Uterus (tissue), 2 donors: Measurements from ENCODE around the gene TBC1D22B.

Source experiments
- CTCF ChIP-seq, 4 experiments: fragments of 200-600 bp in 2 of 4; fragments of 450-650 bp in 2 of 4; sonication (generic) in 2 of 4; IDR thresholded peaks; one replicate each; pipeline ENCODE4 v1.5.1; 2016 to 2019; ENCODE audit warnings: antibody characterized with exemption in 4 of 4, mild to moderate bottlenecking in 2 of 4, moderate library complexity in 1 of 4
- POLR2A ChIP-seq, 2 donors: fragments of 450-650 bp; IDR thresholded peaks; one replicate each; pipeline ENCODE4 v1.6.1; 2016; ENCODE audit warnings: antibody characterized with exemption in 2 of 2, mild to moderate bottlenecking in 1 of 2, moderate library complexity in 1 of 2

- TF ChIP-seq CTCF (IDR thresholded peaks at IDR 0.05) (no peak), POLR2A (IDR thresholded peaks at IDR 0.05) (no peak)
Measured at GRCh38 chr6:37262446-37263026, 5.0 kb downstream of the TBC1D22B start.
